Activated naive CD4-positive, alpha-beta T cell treated with anti-CD3 and anti-CD28 coated beads, Interleukin-2, amount 50 U/mL, for 24 hours (primary cell): ENCODE measurements around the gene GSG1L2.

Source experiments
- H3K27ac Mint-ChIP-seq: one replicate; pipeline ENCODE4 v1.8.0; 2021; ENCODE audit warnings: mild to moderate bottlenecking, mixed read lengths
- H3K27me3 Mint-ChIP-seq: one replicate; pipeline ENCODE4 v1.8.0; 2021; ENCODE audit warnings: mixed read lengths
- H3K36me3 Mint-ChIP-seq: one replicate; pipeline ENCODE4 v1.8.0; 2021; ENCODE audit warnings: mixed read lengths
- H3K4me1 Mint-ChIP-seq: one replicate; pipeline ENCODE4 v1.8.0; 2021; ENCODE audit warnings: mixed read lengths
- H3K4me3 Mint-ChIP-seq: one replicate; pipeline ENCODE4 v1.8.0; 2021; ENCODE audit warnings: mild to moderate bottlenecking, mixed read lengths
- H3K9me3 Mint-ChIP-seq: one replicate; pipeline ENCODE4 v1.8.0; 2021; ENCODE audit warnings: mixed read lengths

Gene GSG1L2

DNA sequence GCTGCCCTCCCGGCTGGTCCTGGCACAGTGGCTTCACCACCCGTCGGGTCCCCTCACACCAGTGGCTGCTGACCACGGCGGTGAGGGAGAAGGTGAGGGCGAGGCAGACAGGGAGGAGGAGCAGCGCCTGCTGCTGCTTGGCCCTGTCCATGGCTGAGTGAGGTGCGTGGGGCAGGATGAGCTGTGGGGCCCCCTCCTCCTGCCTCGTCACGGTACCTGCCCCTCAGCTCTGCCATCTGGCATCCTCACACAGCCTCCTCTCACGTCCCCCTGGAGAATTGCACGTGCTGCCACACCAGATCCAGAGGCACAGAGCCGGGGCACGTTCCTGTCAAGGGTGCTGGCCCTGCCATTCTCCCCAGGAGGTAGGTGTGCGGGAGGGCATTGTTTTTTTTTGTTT, at the start of gene GSG1L2:
Gene GSG1L2, minus strand, starts transcription at position 159 of the 400 bp plus-strand sequence. Its CDS starts 8 bp downstream, at position 151.
- Mint-ChIP-seq H3K4me3 (no peak within 1 kb of the TSS), H3K4me1 (no peaks in the 10 kb centered on the region), H3K27ac (no peak within 1 kb of the TSS), H3K27me3 (peaks cover 8% of the 10 kb centered on the region), H3K9me3 (no peaks in the 10 kb centered on the region), H3K36me3 (no peaks in the 10 kb centered on the region)

DNA sequence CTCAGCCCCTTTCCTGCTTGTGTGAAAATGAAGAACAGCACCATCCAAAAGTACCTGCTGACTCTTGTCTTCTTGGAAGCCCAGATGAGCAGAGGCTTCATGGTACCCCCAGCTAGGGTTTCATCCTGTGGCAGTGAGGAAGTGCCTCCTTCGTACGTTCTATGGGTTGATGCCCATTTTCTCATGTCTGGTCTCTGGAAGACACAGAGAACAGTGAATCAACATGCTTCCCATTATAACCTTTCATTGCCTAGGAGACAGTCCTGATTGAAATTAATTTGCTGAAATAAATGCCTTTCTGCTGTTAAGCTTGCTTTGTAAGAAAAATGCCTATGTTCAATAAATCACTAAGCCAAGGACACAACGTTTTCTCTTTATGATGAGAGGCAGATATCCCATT, 46.7 kb upstream of the GSG1L2 start:
- no peaks in the 10 kb centered on the region for H3K4me1 Mint-ChIP-seq

DNA sequence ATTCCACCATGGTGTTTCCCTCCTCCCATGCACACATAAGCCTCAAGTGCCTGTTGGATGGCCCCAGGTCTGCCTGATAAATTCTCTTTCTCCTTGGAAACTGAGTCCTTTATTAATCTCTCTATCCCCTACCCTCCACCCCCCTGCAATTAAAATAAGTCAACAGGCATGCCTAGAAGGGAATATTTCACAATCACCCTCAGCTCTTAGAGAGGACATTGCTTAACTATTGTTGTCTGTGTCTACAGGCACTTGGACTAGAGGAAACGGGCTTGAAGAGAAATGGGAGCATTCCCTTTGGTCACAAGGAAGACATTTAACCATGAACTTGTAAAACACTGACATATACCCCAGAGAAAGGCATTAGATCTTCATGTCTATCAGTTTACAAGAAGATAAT, 43.7 kb upstream of the GSG1L2 start:
- Mint-ChIP-seq H3K9me3 (peaks cover 14% of the 10 kb centered on the region), H3K36me3 (peaks cover 2% of the 10 kb centered on the region), H3K27me3 (peaks cover 5% of the 10 kb centered on the region), H3K27ac (no peak overlapping the region), H3K4me1 (no peaks in the 10 kb centered on the region), H3K4me3 (no peak overlapping the region)

More for the DNA sequence above, 46.7 kb upstream of the GSG1L2 start:
- H3K4me3 Mint-ChIP-seq = no peak overlapping the region
- peaks cover 9% of the 10 kb centered on the region for H3K27me3 Mint-ChIP-seq
- H3K36me3 Mint-ChIP-seq = peaks cover 2% of the 10 kb centered on the region
- peaks cover 7% of the 10 kb centered on the region for H3K9me3 Mint-ChIP-seq
- no peak overlapping the region for H3K27ac Mint-ChIP-seq

DNA sequence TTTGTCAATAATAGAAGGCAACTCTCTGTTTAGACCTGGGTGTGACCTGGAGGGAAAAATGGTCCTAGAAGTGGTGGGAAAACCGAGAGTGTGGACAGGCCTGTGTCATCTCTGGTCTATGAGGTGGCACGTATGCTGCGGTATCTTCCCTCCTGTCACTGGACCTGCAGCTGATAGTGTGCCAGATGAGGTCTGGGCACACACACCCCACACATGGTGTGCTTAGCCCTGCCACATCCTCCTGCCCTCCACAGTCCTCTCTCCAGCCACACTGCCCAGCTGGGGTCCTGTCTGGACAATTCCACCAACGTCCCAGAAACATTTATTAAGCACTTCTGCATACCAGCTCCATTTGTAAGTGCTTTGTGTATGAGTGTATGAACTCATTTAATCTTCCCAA, 41.1 kb upstream of the GSG1L2 start:
- Mint-ChIP-seq H3K27me3 (peaks cover 5% of the 10 kb centered on the region), H3K4me3 (no peak overlapping the region), H3K9me3 (peaks cover 19% of the 10 kb centered on the region), H3K27ac (no peak overlapping the region), H3K36me3 (peaks cover 2% of the 10 kb centered on the region), H3K4me1 (no peaks in the 10 kb centered on the region)

DNA sequence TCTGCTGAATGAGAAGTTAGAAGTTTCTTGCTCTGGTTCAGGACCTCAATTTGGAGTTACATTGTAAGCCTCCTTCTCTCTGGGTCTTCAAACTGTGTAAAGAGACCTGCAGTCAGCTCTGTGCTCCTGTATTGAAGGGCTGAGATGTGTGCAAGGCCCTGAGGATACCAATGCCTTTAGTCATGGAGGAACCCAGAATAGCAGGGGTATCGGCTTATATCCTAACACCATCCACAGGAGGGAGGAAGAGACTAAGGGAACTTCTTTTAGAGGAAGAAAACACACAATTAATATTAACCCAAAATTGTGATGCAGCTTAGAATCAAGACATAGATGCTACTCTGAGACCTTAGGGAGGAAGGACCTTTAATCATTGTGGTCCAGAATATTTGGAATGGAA, 40.3 kb upstream of the GSG1L2 start:
- Mint-ChIP-seq H3K4me1 (no peaks in the 10 kb centered on the region), H3K27ac (no peak overlapping the region), H3K4me3 (no peak overlapping the region), H3K36me3 (peaks cover 2% of the 10 kb centered on the region), H3K9me3 (peaks cover 19% of the 10 kb centered on the region), H3K27me3 (peaks cover 5% of the 10 kb centered on the region)

DNA sequence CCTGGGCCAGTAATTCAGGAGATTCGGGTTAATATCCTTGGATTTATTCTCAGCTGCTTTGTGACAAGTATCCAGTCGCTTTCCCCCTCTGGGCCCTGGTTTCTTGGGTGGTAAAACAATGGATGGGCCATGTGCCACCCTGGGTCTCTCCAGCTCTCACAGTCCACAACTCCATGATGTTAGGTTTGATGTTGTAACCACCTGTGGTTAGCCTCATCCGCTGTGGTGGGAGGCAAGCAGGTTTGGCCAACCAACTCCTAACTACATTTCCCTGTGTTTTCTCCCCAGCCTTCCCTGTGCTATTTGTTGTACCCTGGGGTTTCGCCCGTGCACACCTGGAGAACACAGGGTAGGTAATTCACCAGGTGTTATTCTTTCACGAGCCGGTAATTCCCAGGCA, 39.0 kb upstream of the GSG1L2 start:
- Mint-ChIP-seq H3K4me1 (no peaks in the 10 kb centered on the region), H3K4me3 (no peak overlapping the region), H3K27me3 (peaks cover 5% of the 10 kb centered on the region), H3K36me3 (peaks cover 2% of the 10 kb centered on the region), H3K9me3 (peaks cover 19% of the 10 kb centered on the region), H3K27ac (no peak overlapping the region)

DNA sequence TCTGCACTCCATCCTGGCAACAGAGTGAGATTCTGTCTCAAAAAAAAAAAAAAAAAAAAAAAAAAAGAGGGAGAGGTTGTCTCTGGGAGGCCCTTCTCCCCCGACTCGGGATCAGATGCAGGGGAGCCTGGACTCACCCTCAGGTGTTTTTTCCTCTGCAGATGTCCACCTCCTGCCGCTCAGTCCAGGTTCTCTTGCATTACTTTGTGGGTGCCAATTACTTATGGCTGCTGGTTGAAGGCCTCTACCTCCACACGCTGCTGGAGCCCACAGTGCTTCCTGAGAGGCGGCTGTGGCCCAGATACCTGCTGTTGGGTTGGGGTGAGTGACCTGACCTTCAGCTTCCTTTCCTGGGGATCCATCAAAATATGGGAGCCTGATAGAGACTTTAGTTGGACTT, 37.9 kb upstream of the GSG1L2 start:
- Mint-ChIP-seq H3K27me3 (no peaks in the 10 kb centered on the region), H3K4me1 (no peaks in the 10 kb centered on the region), H3K4me3 (no peak overlapping the region), H3K36me3 (no peaks in the 10 kb centered on the region), H3K27ac (no peak overlapping the region), H3K9me3 (peaks cover 11% of the 10 kb centered on the region)

DNA sequence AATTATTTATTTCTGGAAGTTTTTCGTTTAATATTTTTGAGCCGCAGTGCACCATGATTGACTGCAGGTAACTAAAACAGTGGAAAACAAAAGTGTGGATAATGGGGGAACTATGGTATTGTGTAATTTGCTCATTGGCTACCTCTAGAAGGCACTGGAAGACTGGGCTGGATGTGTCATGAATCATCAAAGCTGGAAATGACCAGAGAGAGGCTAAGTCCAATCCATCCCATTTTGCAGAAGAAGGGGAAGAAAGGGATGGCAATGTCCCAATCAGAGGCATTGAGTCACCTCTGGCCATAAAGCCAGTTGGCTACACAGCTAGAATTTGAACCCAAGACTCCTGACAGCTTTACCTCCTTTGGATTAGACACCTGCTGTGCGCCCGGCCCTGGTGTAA, 33.2 kb upstream of the GSG1L2 start:
- Mint-ChIP-seq H3K4me1 (no peaks in the 10 kb centered on the region), H3K36me3 (no peaks in the 10 kb centered on the region), H3K27ac (no peak overlapping the region), H3K4me3 (no peak overlapping the region), H3K9me3 (peaks cover 5% of the 10 kb centered on the region), H3K27me3 (peaks cover 3% of the 10 kb centered on the region)

DNA sequence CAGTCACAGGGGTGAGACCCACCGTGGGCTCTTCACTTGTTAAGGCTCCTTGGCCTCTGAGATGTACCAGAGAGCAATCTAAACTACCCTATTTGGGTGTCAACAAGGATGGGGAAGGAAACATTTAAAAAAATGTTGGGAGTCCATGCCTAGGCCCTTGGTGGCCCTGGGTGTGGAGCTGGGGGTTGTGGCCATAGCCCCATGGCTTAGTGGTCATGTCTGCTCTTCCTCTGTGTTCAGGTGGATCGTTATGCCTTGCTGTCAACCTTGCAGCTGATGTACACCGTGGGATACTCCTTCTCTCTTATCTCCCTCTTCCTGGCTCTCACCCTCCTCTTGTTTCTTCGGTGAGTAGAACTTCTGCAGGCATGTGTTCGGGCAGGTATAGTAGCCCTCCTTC, 32.4 kb upstream of the GSG1L2 start:
- no peak overlapping the region for H3K27ac Mint-ChIP-seq
- H3K9me3 Mint-ChIP-seq = peaks cover 5% of the 10 kb centered on the region
- H3K36me3 Mint-ChIP-seq = no peaks in the 10 kb centered on the region
- H3K4me1 Mint-ChIP-seq = no peaks in the 10 kb centered on the region
- peaks cover 3% of the 10 kb centered on the region for H3K27me3 Mint-ChIP-seq
- no peak overlapping the region for H3K4me3 Mint-ChIP-seq

DNA sequence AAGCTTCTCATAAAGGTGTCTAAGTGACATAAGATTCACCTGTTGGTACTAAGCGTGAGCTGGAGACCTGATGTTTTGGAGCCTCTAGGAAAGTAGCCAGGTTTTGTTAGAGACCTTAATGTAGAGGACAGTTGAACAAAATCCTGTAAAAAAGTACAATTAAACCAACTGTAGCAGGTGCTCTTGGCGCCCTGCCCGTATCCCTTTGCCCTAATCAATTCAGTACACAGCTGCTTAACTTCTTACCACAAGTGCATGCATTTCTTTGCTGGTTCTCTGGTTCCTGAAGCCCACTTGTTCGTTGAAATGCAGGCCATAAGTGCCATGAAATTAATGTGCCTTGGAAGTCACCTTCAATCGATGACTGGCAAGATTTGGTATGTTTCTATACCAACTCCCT, 28.3 kb upstream of the GSG1L2 start:
- H3K4me3 Mint-ChIP-seq = no peak overlapping the region
- H3K9me3 Mint-ChIP-seq = no peaks in the 10 kb centered on the region
- no peaks in the 10 kb centered on the region for H3K36me3 Mint-ChIP-seq
- H3K27me3 Mint-ChIP-seq = peaks cover 4% of the 10 kb centered on the region
- no peaks in the 10 kb centered on the region for H3K4me1 Mint-ChIP-seq
- H3K27ac Mint-ChIP-seq = no peak overlapping the region

DNA sequence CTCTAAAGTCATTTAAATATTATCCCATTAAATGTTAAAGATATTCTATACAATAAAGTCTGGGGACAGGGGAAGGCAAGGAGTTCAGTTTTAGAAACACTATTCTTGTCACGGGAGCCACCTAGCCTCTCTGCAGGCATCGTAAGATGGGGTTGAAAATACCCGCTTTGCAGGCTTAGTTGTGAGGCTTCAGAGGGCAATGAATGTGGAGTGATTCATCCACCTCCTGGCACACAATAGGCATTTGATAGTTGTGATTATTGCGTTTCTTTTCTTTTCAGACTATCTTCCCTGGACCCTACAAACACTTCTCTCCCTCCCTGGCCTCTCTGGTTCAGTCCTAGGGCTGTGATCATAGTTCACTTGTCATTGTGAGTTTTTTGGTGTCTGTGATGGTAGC, 23.4 kb upstream of the GSG1L2 start:
- Mint-ChIP-seq H3K27ac (no peak overlapping the region), H3K36me3 (no peaks in the 10 kb centered on the region), H3K4me3 (no peak overlapping the region), H3K27me3 (peaks cover 5% of the 10 kb centered on the region), H3K4me1 (no peaks in the 10 kb centered on the region), H3K9me3 (no peaks in the 10 kb centered on the region)

DNA sequence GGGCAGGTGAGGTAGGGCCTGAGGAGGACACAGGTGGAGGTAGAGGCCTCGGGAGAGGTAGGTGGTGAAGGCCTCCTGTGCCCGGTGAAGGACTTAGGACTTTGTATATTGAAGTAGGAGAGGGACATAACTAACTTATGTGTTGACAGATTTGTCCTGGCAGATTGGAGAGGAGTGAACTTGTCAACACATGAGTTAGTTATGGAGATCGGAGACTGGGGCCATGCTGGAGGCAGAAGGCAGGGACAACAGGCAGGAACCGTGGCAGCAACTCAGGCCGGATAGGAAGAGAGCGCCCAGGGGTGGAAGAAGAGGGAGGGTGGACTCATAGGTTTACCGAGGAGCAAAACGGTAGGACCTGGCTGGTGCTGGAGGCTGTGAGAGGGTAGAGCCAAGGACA, 22.3 kb upstream of the GSG1L2 start:
- Mint-ChIP-seq H3K4me3 (no peak overlapping the region), H3K36me3 (no peaks in the 10 kb centered on the region), H3K4me1 (no peaks in the 10 kb centered on the region), H3K27me3 (peaks cover 5% of the 10 kb centered on the region), H3K9me3 (no peaks in the 10 kb centered on the region), H3K27ac (no peak overlapping the region)

DNA sequence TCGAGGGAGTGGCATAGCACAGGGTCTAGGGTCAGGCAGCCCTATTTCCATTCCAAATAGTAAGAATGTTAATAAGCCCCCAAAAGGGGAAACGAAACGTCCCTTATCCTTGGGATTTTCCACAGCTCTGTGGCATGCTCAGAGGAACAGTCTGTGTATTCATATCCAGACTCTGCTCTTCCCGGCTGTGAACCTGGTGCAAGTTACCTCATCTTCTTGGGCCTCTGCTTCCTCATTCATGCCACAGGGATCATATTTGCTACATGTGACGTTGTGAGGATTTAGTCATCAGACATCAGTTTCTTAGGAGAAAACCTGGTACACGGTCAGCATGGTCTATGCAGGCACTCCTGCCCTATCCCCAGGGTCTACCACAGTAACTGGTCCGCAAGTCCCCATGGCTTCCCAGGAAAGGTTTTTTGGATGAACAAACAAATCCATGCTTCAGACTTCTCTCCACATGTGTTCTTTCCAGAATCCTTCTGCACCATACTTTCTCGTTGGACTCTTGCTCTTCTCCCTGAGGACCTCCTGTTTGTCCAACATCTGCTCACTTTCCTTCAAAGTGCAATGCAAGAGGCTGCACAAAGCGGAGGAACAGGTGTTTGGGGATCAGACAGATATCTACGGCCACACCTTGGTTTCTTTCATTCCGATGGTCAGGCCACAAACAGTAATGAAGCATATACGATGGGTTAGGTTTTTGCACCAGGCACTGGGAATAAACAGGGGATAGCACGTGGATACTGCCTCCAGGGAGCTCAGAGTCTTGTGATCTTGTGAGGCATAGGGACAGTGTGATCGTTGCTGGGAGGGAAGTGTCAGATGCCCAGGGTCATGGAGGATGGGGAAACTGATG, 21.5 kb upstream of the GSG1L2 start:
- Mint-ChIP-seq H3K4me1 (no peaks in the 10 kb centered on the region), H3K36me3 (no peaks in the 10 kb centered on the region), H3K4me3 (no peak overlapping the region), H3K27ac (no peak overlapping the region), H3K9me3 (no peaks in the 10 kb centered on the region), H3K27me3 (peaks cover 5% of the 10 kb centered on the region)

DNA sequence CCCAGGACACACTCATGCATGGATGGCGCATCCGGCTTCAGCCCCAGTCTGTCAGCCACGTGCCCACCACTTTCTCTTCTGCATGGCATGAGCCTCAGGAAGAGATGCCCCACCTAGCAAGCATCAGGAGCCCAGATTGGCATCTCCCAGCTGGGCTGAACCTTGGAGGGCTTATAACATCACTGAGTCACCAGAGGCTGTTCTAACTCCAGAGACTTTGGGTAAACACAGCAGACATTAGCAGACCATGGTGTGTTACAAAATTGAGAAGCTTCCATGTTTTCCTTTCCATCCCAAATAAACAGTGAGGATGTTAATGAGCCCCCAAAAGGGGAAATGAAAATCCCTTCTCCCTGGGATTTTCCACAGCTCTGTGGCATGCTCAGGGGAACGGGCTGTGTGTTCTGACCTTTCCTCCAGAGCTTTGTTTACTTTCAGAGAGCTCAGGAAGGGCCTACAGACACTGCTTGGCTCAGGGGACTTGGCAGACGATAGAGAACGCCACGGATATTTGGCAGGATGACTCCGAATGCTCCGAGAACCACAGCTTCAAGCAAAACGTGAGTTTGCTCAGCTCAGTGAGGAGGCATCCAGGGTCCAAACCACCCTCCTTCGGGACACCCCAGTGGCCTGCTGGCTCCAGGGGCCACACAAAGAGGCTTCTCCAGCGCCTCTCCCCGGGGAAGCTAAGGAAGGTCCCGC, 20.3 kb upstream of the GSG1L2 start:
- Mint-ChIP-seq H3K27me3 (peaks cover 5% of the 10 kb centered on the region), H3K9me3 (no peaks in the 10 kb centered on the region), H3K36me3 (no peaks in the 10 kb centered on the region), H3K27ac (no peak overlapping the region), H3K4me3 (no peak overlapping the region), H3K4me1 (no peaks in the 10 kb centered on the region)

DNA sequence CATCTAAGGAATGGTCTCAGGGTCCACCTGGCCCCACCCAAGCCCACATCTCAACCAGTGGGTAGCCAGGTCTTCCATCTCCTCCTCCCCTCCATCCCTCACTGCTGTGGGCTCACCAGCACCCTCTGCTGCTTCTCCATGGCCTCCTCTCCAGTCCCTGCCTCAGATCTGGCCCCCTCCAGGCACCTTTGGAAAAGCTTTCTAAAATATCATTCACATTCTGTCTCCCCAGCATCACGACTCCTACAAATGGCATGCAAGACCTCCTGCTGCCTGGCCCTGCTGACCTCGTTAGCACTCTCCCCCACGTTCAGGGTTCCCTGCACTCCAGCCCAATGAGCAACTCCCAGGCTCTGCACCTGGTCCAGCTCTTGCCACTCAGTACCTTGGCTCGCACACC, 17.6 kb upstream of the GSG1L2 start:
- Mint-ChIP-seq H3K9me3 (no peaks in the 10 kb centered on the region), H3K27ac (no peak overlapping the region), H3K4me1 (no peaks in the 10 kb centered on the region), H3K4me3 (no peak overlapping the region), H3K36me3 (no peaks in the 10 kb centered on the region), H3K27me3 (peaks cover 4% of the 10 kb centered on the region)
